ENCODE measurements around the gene TMPRSS2.

The TMPRSS2 gene

DNA sequence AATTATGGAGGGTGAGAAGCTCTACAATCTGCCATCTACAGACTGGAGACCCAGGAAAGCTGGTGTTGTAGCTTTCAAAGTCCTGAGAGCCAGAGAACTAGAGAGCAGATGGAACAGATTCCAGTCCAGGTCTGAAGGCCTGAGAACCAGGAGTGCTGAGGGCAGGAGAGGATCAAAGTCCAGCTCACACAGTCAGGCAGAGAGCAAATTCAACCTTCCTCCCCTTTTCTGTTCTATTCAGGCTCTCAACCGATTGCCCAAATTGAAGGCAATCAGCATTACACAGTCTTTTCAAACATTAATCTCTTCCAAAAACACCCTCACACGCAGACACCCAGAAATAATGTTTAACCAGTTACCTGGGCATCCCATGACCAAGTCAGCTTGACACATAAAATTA is 2.5 kb upstream of the TMPRSS2 start:
- no peak for DNase-seq (ENCODE audit: low read depth in 2 of 2, low spot score in 1 of 2)

DNA sequence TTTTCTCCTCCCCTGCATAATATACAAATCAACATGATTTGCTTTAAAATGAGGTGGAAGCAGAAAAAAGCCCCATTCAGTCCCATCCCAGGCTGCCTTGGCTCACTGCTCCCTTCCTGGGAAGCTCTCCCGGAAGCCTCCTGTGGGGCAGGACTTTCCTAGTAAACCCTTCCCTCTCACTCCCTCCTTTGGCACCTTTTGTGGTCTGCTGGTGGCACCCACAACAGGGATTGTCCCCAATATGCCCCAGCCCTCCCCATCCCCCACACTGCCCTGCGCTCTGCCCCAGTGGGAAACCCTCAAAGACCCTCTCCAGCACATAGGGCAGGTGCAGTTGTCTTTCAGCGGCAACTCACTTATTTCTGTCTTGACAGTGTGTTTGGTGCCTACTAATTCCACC is 1.8 kb upstream of the TMPRSS2 start:
- DNase-seq (ENCODE audit: low read depth in 2 of 2, low spot score in 1 of 2), result no peak

DNA sequence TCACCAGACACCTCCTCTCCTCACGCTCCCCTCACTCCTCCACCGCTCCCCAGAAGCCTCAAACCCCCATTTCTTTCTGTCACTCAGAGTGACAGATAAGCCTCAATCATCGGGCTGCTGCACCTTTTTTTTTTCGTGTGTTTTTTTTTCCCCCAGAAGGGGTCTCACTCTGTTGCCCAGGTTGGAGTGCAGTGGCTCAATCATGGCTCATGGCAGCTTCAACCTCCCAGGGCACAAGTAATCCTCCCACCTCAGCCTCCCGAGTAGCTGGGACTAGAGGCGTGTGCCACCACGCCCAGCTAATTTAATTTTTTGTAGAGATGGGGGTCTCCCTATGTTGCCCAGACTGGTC is 1.2 kb upstream of the TMPRSS2 start:
- no peak for DNase-seq (ENCODE audit: low read depth in 2 of 2, low spot score in 1 of 2)

DNA sequence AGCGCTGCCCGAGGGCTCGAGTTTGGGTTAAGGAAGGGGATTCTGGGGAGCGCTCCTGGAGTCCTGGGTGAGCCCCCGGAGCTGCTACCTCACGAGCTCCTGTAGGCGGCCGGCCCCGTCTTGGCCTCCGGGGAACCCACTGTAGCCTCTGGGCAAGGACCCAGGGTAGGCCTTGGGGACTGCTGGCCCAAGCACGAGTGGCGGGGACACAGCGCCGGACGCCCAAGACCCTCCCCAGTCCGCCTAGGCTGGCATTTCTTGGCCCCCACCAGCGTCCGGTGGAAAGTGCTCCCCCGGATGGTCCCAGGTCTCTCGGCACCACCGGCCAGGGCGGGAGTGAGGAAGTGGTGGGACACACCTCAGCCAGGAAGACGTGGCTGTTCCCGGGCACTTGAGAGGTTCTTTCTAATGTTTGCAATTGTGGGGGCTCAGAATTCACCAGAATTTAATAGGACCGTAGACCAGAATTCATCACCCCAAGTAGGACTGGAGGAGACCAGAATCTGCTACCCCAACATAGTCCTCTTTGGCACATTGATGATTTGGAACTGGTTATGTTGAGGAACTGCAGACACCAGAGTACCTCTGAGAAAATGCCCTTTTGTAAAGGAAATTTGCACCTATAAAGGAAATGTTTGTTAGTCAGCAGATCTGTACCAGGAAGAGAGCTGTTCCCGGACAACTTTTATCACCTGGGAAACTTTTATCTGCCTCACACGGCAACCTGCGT is 622 bp upstream of the TMPRSS2 start:
- DNase-seq (ENCODE audit: low read depth in 2 of 2, low spot score in 1 of 2), result no peak

GRCh38 chr21:41506611-41507520 is 1.1 kb downstream of the TMPRSS2 start:
- no peak for DNase-seq (ENCODE audit: low read depth in 2 of 2, low spot score in 1 of 2)

- DNase-seq (ENCODE audit: low read depth in 2 of 2, low spot score in 1 of 2), result no peak
Observed at GRCh38 chr21:41506005-41506594, 1.9 kb downstream of the TMPRSS2 start.

- no peak for DNase-seq (ENCODE audit: low read depth in 2 of 2, low spot score in 1 of 2)
Observed at GRCh38 chr21:41504030-41504429, 3.9 kb downstream of the TMPRSS2 start.

GRCh38 chr21:41503331-41503730 is 4.6 kb downstream of the TMPRSS2 start:
- no peak for DNase-seq (ENCODE audit: low read depth in 2 of 2, low spot score in 1 of 2)

DNA sequence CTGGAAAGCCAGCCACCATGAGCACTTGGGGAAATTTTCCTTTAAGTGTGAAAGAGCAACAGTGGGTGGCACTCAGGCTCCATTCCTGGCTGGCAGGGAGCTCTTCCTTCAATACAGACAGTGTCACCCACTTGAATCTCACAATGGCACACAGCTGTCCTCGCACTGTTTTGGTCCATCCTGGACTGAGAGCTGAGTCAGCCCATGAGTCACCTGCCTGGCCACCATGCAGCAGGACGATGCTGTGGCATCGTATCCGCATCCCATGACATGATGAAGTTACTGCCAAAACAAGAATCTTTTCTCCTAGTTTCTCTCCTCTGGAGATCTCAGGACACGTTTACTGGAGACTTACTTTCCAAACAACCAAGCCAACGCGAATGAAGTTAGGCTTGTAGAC is 6.0 kb downstream of the TMPRSS2 start:
- DNase-seq (ENCODE audit: low read depth in 2 of 2, low spot score in 1 of 2), result no peak

DNA sequence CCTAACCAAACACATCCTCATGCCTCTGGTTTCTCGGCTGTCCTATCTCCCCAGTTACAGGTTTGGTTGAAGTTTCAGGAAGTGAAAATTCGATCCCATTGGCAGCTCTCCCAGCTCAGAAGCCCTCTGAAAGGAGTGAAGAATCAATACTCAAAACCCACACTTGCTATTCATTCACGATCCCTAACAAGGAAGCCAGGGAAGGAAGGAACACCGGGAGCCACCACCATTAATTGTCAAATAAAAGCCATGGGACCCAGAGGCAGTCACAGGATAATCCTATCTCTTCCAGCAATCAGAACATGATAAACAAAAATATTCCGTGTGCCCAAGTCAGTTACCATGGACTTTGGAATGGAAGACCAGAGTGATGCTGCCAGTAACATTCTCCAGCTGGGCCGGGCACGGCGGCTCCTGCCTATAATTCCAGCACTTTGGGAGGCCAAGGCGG is 7.0 kb downstream of the TMPRSS2 start:
- DNase-seq (ENCODE audit: low read depth in 2 of 2, low spot score in 1 of 2), result no peak

GRCh38 chr21:41500363-41500762 is 7.6 kb downstream of the TMPRSS2 start:
- no peak for DNase-seq (ENCODE audit: low read depth in 2 of 2, low spot score in 1 of 2)

DNA sequence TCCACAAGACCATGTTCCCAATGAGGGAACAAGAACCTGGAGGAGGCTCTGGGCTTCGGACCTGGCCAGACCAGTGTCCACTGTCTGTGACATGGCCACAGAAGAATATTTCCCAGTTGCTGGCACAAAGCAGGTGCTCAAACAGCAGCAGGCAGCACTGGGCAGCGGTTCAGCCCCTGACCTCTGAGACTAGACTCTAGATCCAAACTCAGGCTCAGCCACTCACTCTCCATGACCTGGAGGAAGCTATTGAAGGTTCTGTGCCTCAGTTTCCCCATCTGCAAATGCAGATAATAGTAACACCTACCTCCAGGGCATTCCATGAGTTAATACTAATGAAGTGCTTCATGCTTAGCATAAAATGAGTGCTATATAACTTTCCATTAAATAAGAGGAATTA is 8.0 kb downstream of the TMPRSS2 start:
- DNase-seq (ENCODE audit: low read depth in 2 of 2, low spot score in 1 of 2), result no peak

DNA sequence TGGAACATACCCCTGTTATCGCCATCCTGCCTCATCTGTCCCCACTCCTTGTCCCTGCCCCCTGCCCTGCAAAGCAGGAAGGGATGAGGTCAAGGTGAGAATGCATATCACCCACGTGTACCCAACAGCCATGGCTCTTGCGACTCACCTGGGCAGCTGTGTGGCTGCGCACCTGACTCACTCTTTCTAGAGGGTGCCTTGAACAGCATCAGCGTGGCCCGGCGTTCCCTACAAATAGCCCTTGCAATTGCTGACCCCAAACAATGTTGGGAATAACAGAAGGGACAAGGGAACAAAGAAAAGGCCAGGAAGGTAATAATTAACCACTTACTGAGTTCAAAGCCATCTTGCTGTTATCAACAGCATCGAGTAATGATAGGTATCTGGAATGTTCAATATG is 10.2 kb downstream of the TMPRSS2 start:
- DNase-seq (ENCODE audit: low read depth in 2 of 2, low spot score in 1 of 2), result no peak

GRCh38 chr21:41497008-41497407 is 10.9 kb downstream of the TMPRSS2 start:
- no peak for DNase-seq (ENCODE audit: low read depth in 2 of 2, low spot score in 1 of 2)

GRCh38 chr21:41494242-41494641 is 13.7 kb downstream of the TMPRSS2 start:
- DNase-seq (ENCODE audit: low read depth in 2 of 2, low spot score in 1 of 2), result no peak

- DNase-seq (ENCODE audit: low read depth in 2 of 2, low spot score in 1 of 2), result no peak
Observed at GRCh38 chr21:41491412-41491811, 16.5 kb downstream of the TMPRSS2 start.

GRCh38 chr21:41490330-41490729 is 17.6 kb downstream of the TMPRSS2 start:
- DNase-seq (ENCODE audit: low read depth in 2 of 2, low spot score in 1 of 2), result no peak

DNA sequence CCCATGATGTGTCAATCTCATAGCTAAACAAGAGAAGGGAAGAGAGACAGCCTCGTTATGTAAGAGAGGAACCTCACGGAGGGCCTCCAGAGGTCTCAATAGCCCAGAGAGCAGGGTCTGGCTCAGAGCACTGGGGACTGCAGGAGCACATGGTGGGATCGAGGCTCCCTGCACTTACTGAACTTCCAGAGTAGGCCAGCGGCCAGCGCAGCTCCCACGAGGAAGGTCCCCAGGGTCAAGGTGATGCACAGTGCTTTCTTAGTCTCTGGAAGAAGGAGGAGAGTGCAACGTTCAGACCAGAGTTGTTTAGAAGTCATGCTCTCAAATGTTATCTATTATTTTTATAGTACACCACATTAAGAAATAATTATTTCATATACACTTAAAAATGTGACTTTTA is 18.6 kb downstream of the TMPRSS2 start:
- DNase-seq (ENCODE audit: low read depth in 2 of 2, low spot score in 1 of 2), result no peak

DNA sequence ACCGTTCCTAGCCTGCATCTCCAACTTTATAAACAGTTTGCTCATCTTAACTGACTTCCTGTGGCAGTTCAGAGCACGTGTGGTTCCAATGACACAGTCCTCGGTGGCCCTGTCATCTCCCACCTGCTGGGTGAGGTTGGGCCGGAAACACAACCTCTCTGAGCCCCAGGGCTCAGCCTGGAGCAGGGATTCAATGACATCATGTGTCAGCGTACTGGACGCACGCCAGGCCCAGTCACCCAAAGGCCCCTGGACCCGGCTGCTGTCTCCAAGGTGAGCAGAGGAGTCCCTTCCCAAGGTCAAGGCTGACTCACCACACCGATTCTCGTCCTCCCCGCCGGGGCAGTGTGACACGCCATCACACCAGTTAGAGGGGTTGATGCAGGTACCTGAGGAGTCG is 19.9 kb downstream of the TMPRSS2 start:
- no peak for DNase-seq (ENCODE audit: low read depth in 2 of 2, low spot score in 1 of 2)

GRCh38 chr21:41487082-41487481 is 20.9 kb downstream of the TMPRSS2 start:
- DNase-seq (ENCODE audit: low read depth in 2 of 2, low spot score in 1 of 2), result no peak

DNA sequence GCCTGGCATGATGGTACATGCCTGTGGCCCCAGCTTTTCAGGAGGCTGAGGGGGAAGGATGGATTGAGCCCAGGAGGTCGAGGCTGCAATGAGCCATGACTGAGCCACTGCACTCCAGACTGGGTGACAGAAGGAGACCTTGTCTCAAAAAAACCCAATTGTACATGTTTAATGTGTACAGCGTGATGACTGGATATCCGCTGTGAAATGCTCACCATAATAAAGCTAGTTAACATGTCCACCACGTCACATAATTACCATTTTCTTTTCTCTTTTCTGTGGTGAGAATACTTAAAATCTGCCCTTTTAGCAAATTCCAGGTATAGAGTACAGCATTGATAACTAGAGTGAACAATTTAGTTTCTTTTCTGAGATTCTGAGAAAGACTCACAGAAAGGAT is 24.0 kb downstream of the TMPRSS2 start:
- DNase-seq (ENCODE audit: low read depth in 2 of 2, low spot score in 1 of 2), result no peak

DNA sequence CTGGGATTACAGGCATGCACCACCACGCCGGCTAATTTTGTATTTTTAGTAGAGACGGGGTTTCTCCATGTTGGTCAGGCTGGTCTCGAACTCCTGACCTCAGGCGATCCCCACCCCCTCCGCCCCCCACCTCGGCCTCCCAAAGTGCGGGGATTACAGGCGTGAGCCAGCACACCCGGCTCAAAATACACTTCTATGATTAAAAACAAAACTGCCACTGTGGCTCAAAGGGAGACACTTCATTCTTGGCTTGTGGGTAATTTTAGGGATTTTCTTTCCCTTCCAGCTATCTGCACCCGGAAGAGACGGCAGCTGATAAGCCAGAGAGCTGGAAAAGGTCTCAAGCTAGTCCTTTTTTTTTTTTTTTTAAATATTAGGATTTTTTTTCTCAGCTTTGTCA is 24.5 kb downstream of the TMPRSS2 start:
- DNase-seq (ENCODE audit: low read depth in 2 of 2, low spot score in 1 of 2), result no peak

Measured in stimulated activated CD8-positive, alpha-beta memory T cell treated with anti-CD3 and anti-CD28 coated beads, Interleukin-4, amount 100 ng/mL, for 1 hour (primary cell).